ENCODE results near the gene RPEL1.

Gene RPEL1

GRCh38 chr10:103232131-103232673 lies 13.5 kb upstream of the RPEL1 start:
- Histone ChIP-seq H3K36me3 (ENCODE audit: control insufficient read depth, insufficient read depth, low read length) (no peaks in the 10 kb centered on the region), H3K9me3 (ENCODE audit: control insufficient read depth, low read length) (no peaks in the 10 kb centered on the region), H3K27ac (ENCODE audit: insufficient read depth, low read length, poor library complexity, severe bottlenecking) (no peak overlapping the region), H3K27me3 (replicated peaks; ENCODE audit: control insufficient read depth, insufficient read depth, low read length, poor library complexity, severe bottlenecking) (no peaks in the 10 kb centered on the region), H3K4me1 (ENCODE audit: control insufficient read depth, insufficient read depth, low read length, poor library complexity, severe bottlenecking) (no peaks in the 10 kb centered on the region), H3K4me3 (ENCODE audit: insufficient read depth, low read depth, low read length, poor library complexity, severe bottlenecking) (no peak overlapping the region)
- DNase-seq = no peak

GRCh38 chr10:103232772-103233488 lies 12.8 kb upstream of the RPEL1 start:
- H3K36me3 ChIP-seq (ENCODE audit: control insufficient read depth, insufficient read depth, low read length) = no peaks in the 10 kb centered on the region
- H3K4me3 ChIP-seq (ENCODE audit: insufficient read depth, low read depth, low read length, poor library complexity, severe bottlenecking) = no peak overlapping the region
- DNase-seq = no peak
- H3K9me3 ChIP-seq (ENCODE audit: control insufficient read depth, low read length) = no peaks in the 10 kb centered on the region
- no peak overlapping the region for H3K27ac ChIP-seq (ENCODE audit: insufficient read depth, low read length, poor library complexity, severe bottlenecking)
- no peaks in the 10 kb centered on the region for H3K27me3 ChIP-seq (replicated peaks; ENCODE audit: control insufficient read depth, insufficient read depth, low read length, poor library complexity, severe bottlenecking)
- no peaks in the 10 kb centered on the region for H3K4me1 ChIP-seq (ENCODE audit: control insufficient read depth, insufficient read depth, low read length, poor library complexity, severe bottlenecking)

- no peaks in the 10 kb centered on the region for H3K9me3 ChIP-seq (ENCODE audit: control insufficient read depth, low read length)
- no peaks in the 10 kb centered on the region for H3K4me1 ChIP-seq (ENCODE audit: control insufficient read depth, insufficient read depth, low read length, poor library complexity, severe bottlenecking)
- no peaks in the 10 kb centered on the region for H3K27me3 ChIP-seq (replicated peaks; ENCODE audit: control insufficient read depth, insufficient read depth, low read length, poor library complexity, severe bottlenecking)
- H3K27ac ChIP-seq (ENCODE audit: insufficient read depth, low read length, poor library complexity, severe bottlenecking) = no peak overlapping the region
- H3K36me3 ChIP-seq (ENCODE audit: control insufficient read depth, insufficient read depth, low read length) = no peaks in the 10 kb centered on the region
- DNase-seq = no peak
- H3K4me3 ChIP-seq (ENCODE audit: insufficient read depth, low read depth, low read length, poor library complexity, severe bottlenecking) = no peak overlapping the region
Measured at GRCh38 chr10:103235775-103236174, 9.9 kb upstream of the RPEL1 start.

- Histone ChIP-seq H3K4me3 (ENCODE audit: insufficient read depth, low read depth, low read length, poor library complexity, severe bottlenecking) (no peak overlapping the region), H3K9me3 (ENCODE audit: control insufficient read depth, low read length) (no peaks in the 10 kb centered on the region), H3K27ac (ENCODE audit: insufficient read depth, low read length, poor library complexity, severe bottlenecking) (no peak overlapping the region), H3K4me1 (ENCODE audit: control insufficient read depth, insufficient read depth, low read length, poor library complexity, severe bottlenecking) (no peaks in the 10 kb centered on the region), H3K36me3 (ENCODE audit: control insufficient read depth, insufficient read depth, low read length) (no peaks in the 10 kb centered on the region), H3K27me3 (replicated peaks; ENCODE audit: control insufficient read depth, insufficient read depth, low read length, poor library complexity, severe bottlenecking) (no peaks in the 10 kb centered on the region)
- DNase-seq = no peak
Measured at GRCh38 chr10:103238506-103239252, 7.0 kb upstream of the RPEL1 start.

- Histone ChIP-seq H3K27me3 (replicated peaks; ENCODE audit: control insufficient read depth, insufficient read depth, low read length, poor library complexity, severe bottlenecking) (no peaks in the 10 kb centered on the region), H3K27ac (ENCODE audit: insufficient read depth, low read length, poor library complexity, severe bottlenecking) (no peak overlapping the region), H3K9me3 (ENCODE audit: control insufficient read depth, low read length) (no peaks in the 10 kb centered on the region), H3K36me3 (ENCODE audit: control insufficient read depth, insufficient read depth, low read length) (no peaks in the 10 kb centered on the region), H3K4me3 (ENCODE audit: insufficient read depth, low read depth, low read length, poor library complexity, severe bottlenecking) (no peak overlapping the region), H3K4me1 (ENCODE audit: control insufficient read depth, insufficient read depth, low read length, poor library complexity, severe bottlenecking) (no peaks in the 10 kb centered on the region)
- DNase-seq = no peak
Measured at GRCh38 chr10:103241262-103242011, 4.2 kb upstream of the RPEL1 start.

GRCh38 chr10:103244666-103245271 lies 918 bp upstream of the RPEL1 start:
- Histone ChIP-seq H3K4me3 (ENCODE audit: insufficient read depth, low read depth, low read length, poor library complexity, severe bottlenecking) (no peak overlapping the region), H3K27ac (ENCODE audit: insufficient read depth, low read length, poor library complexity, severe bottlenecking) (no peak overlapping the region), H3K4me1 (ENCODE audit: control insufficient read depth, insufficient read depth, low read length, poor library complexity, severe bottlenecking) (no peaks in the 10 kb centered on the region), H3K36me3 (ENCODE audit: control insufficient read depth, insufficient read depth, low read length) (no peaks in the 10 kb centered on the region), H3K27me3 (replicated peaks; ENCODE audit: control insufficient read depth, insufficient read depth, low read length, poor library complexity, severe bottlenecking) (no peaks in the 10 kb centered on the region), H3K9me3 (ENCODE audit: control insufficient read depth, low read length) (no peaks in the 10 kb centered on the region)
- DNase-seq = peak; percentile 17 to 45 (median 19)

- no peaks in the 10 kb centered on the region for H3K27me3 ChIP-seq (replicated peaks; ENCODE audit: control insufficient read depth, insufficient read depth, low read length, poor library complexity, severe bottlenecking)
- H3K4me3 ChIP-seq (ENCODE audit: insufficient read depth, low read depth, low read length, poor library complexity, severe bottlenecking) = no peak overlapping the region
- H3K27ac ChIP-seq (ENCODE audit: insufficient read depth, low read length, poor library complexity, severe bottlenecking) = no peak overlapping the region
- DNase-seq = no peak
- H3K36me3 ChIP-seq (ENCODE audit: control insufficient read depth, insufficient read depth, low read length) = no peaks in the 10 kb centered on the region
- H3K4me1 ChIP-seq (ENCODE audit: control insufficient read depth, insufficient read depth, low read length, poor library complexity, severe bottlenecking) = no peaks in the 10 kb centered on the region
- H3K9me3 ChIP-seq (ENCODE audit: control insufficient read depth, low read length) = no peaks in the 10 kb centered on the region
Measured at GRCh38 chr10:103246324-103246723, 637 bp downstream of the RPEL1 start.

GRCh38 chr10:103254113-103254512 lies 8.4 kb downstream of the RPEL1 start:
- DNase-seq = no peak
- Histone ChIP-seq H3K36me3 (ENCODE audit: control insufficient read depth, insufficient read depth, low read length) (no peaks in the 10 kb centered on the region), H3K4me1 (ENCODE audit: control insufficient read depth, insufficient read depth, low read length, poor library complexity, severe bottlenecking) (no peaks in the 10 kb centered on the region), H3K4me3 (ENCODE audit: insufficient read depth, low read depth, low read length, poor library complexity, severe bottlenecking) (no peak overlapping the region), H3K9me3 (ENCODE audit: control insufficient read depth, low read length) (no peaks in the 10 kb centered on the region), H3K27ac (ENCODE audit: insufficient read depth, low read length, poor library complexity, severe bottlenecking) (no peak overlapping the region), H3K27me3 (replicated peaks; ENCODE audit: control insufficient read depth, insufficient read depth, low read length, poor library complexity, severe bottlenecking) (peaks cover 2% of the 10 kb centered on the region)

- no peak for DNase-seq
- Histone ChIP-seq H3K4me3 (ENCODE audit: insufficient read depth, low read depth, low read length, poor library complexity, severe bottlenecking) (no peak overlapping the region), H3K36me3 (ENCODE audit: control insufficient read depth, insufficient read depth, low read length) (no peaks in the 10 kb centered on the region), H3K27me3 (replicated peaks; ENCODE audit: control insufficient read depth, insufficient read depth, low read length, poor library complexity, severe bottlenecking) (peaks cover 2% of the 10 kb centered on the region), H3K27ac (ENCODE audit: insufficient read depth, low read length, poor library complexity, severe bottlenecking) (no peak overlapping the region), H3K4me1 (ENCODE audit: control insufficient read depth, insufficient read depth, low read length, poor library complexity, severe bottlenecking) (no peaks in the 10 kb centered on the region), H3K9me3 (ENCODE audit: control insufficient read depth, low read length) (no peaks in the 10 kb centered on the region)
Measured at GRCh38 chr10:103254538-103255325, 9.0 kb downstream of the RPEL1 start.
